Loucy (cell line): ENCODE measurements around the gene METTL21A.

Source experiments
- CTCF ChIP-seq: fragments of 200-600 bp; sonication (generic); conservative IDR thresholded peaks from 2 replicates; pipeline ENCODE4 v1.5.1; 2014; ENCODE audit warnings: mild to moderate bottlenecking, antibody characterized with exemption, low read length
- EZH2phosphoT487 ChIP-seq: fragments of 200-600 bp; IDR thresholded peaks from 2 replicates; pipeline ENCODE4 v1.6.1; 2018; ENCODE audit warnings: antibody characterized with exemption, mild to moderate bottlenecking, moderate library complexity, borderline replicate concordance

GRCh38 chr2:207643892-207644291 is 18.7 kb upstream of the METTL21A start:
- TF ChIP-seq CTCF: no peak
- TF ChIP-seq EZH2phosphoT487: no peak
